ENCODE results near the gene RAD18. TPM values are rescaled to one million over a fixed set of nuclear protein-coding genes. Genes with fewer than 3 reads are reported as not detected.
A peak's percentile ranks its signal among the peaks of the same experiment; 100 is the strongest.

Gene RAD18
- polyA plus RNA-seq, 4 donors, result 5.5 to 16.3 (median 8.1) TPM

DNA sequence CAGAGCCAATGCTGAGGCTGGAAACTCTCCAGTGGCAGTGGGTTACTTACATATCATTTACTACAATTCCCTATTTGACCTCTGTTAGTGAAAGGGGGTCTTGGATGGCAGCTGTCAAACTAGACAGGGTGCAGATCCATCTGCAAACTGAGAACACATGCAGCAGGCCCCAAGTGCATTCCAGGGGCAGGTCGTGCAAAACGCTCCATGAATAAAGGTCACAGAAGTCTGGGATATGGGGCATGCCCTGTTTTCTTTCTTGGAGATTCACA is 25.0 kb upstream of the RAD18 start:
- Histone ChIP-seq H3K36me3 (ENCODE audit: control insufficient read depth in 3 of 3, insufficient read depth in 2 of 3, low read depth in 1 of 3, low read length in 3 of 3) (peaks cover 0 to 2% (median 0%) of the 10 kb centered on the region in 3 donors), H3K27me3 (ENCODE audit: control insufficient read depth in 3 of 3, insufficient read depth in 3 of 3, low read length in 3 of 3) (no peaks in the 10 kb centered on the region), H3K4me1 (ENCODE audit: control insufficient read depth in 3 of 3, insufficient read depth in 2 of 3, low read depth in 1 of 3, low read length in 2 of 3) (peaks cover 4 to 8% (median 4%) of the 10 kb centered on the region in 3 donors), H3K27ac (ENCODE audit: low read depth in 1 of 3, low read length in 2 of 3) (no peak overlapping the region), H3K4me3 (ENCODE audit: low read depth in 1 of 3, low read length in 3 of 3) (no peak overlapping the region), H3K9me3 (ENCODE audit: control insufficient read depth in 2 of 2, insufficient read depth in 1 of 2, low read depth in 1 of 2, low read length in 1 of 2) (no peaks in the 10 kb centered on the region)
- DNase-seq (no peak), FAIRE-seq (no peak)
- WGBS, 3 donors, result 48 to 61% (median 52%) methylated on average over 2 of the region's 2 CpGs

DNA sequence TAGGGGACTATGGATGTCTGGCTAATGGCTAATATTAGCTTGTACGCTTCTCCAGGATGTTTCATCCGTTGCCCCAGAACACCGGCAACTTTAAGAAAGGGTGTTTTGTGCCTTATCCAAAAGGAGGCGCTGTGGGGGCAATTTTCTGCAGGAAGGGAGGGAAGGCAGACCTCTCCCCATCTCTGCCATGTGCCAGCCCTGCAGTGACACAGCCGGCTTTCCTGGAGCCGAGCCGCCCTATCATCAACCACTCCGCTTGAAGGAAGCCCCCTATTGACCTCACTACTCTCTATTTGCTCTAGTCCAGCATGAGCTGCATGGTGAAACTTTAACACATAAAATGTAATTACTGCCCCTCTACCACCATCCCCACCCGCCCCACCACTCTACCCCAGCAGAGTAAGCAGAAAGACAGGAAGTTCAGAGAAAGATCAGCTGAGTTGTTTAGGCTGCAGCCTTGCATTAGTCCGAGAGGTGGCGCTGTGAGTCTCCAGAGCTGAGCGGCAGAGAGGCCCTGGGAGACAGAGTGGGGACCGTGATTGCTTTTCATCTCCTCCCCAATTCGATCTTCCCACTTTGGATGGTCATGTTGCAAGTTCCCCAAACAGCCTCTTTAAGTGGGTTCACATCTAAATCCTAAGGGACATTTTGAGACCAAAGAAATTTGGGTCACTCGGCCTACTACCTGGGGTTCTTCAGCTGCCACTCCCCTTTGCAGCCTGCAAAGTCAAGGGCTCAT is 24.5 kb upstream of the RAD18 start:
- 32 to 62% (median 44%) methylated on average over 15 of the region's 15 CpGs for WGBS, 3 donors
- H3K4me1 ChIP-seq (ENCODE audit: control insufficient read depth in 3 of 3, insufficient read depth in 2 of 3, low read depth in 1 of 3, low read length in 2 of 3), result peaks cover 4 to 8% (median 7%) of the 10 kb centered on the region in 3 donors
- H3K27me3 ChIP-seq (ENCODE audit: control insufficient read depth in 3 of 3, insufficient read depth in 3 of 3, low read length in 3 of 3), result no peaks in the 10 kb centered on the region
- no peak for FAIRE-seq
- no peak overlapping the region for H3K27ac ChIP-seq (ENCODE audit: low read depth in 1 of 3, low read length in 2 of 3)
- no peaks in the 10 kb centered on the region for H3K36me3 ChIP-seq (ENCODE audit: control insufficient read depth in 3 of 3, insufficient read depth in 2 of 3, low read depth in 1 of 3, low read length in 3 of 3)
- H3K4me3 ChIP-seq (ENCODE audit: low read depth in 1 of 3, low read length in 3 of 3), result no peak overlapping the region
- peak; percentile 28 to 80 for DNase-seq
- H3K9me3 ChIP-seq (ENCODE audit: control insufficient read depth in 2 of 2, insufficient read depth in 1 of 2, low read depth in 1 of 2, low read length in 1 of 2), result no peaks in the 10 kb centered on the region

- DNase-seq (no peak), FAIRE-seq (no peak)
- Histone ChIP-seq H3K4me1 (ENCODE audit: control insufficient read depth in 3 of 3, insufficient read depth in 2 of 3, low read depth in 1 of 3, low read length in 2 of 3) (peaks cover 4 to 8% (median 7%) of the 10 kb centered on the region in 3 donors), H3K27me3 (ENCODE audit: control insufficient read depth in 3 of 3, insufficient read depth in 3 of 3, low read length in 3 of 3) (no peaks in the 10 kb centered on the region), H3K27ac (ENCODE audit: low read depth in 1 of 3, low read length in 2 of 3) (no peak overlapping the region), H3K4me3 (ENCODE audit: low read depth in 1 of 3, low read length in 3 of 3) (no peak overlapping the region), H3K36me3 (ENCODE audit: control insufficient read depth in 3 of 3, insufficient read depth in 2 of 3, low read depth in 1 of 3, low read length in 3 of 3) (no peaks in the 10 kb centered on the region), H3K9me3 (ENCODE audit: control insufficient read depth in 2 of 2, insufficient read depth in 1 of 2, low read depth in 1 of 2, low read length in 1 of 2) (no peaks in the 10 kb centered on the region)
- WGBS, 3 donors, result 78 to 87% (median 83%) methylated on average over 6 of the region's 6 CpGs
These were observed 24.0 kb upstream of the RAD18 start for GRCh38 chr3:8987226-8987625.

- no peaks in the 10 kb centered on the region for H3K9me3 ChIP-seq (ENCODE audit: control insufficient read depth in 2 of 2, insufficient read depth in 1 of 2, low read depth in 1 of 2, low read length in 1 of 2)
- no peaks in the 10 kb centered on the region for H3K27me3 ChIP-seq (ENCODE audit: control insufficient read depth in 3 of 3, insufficient read depth in 3 of 3, low read length in 3 of 3)
- no peak overlapping the region for H3K27ac ChIP-seq (ENCODE audit: low read depth in 1 of 3, low read length in 2 of 3)
- no peak overlapping the region for H3K4me3 ChIP-seq (ENCODE audit: low read depth in 1 of 3, low read length in 3 of 3)
- no peaks in the 10 kb centered on the region for H3K36me3 ChIP-seq (ENCODE audit: control insufficient read depth in 3 of 3, insufficient read depth in 2 of 3, low read depth in 1 of 3, low read length in 3 of 3)
- peaks cover 4 to 8% (median 7%) of the 10 kb centered on the region in 3 donors for H3K4me1 ChIP-seq (ENCODE audit: control insufficient read depth in 3 of 3, insufficient read depth in 2 of 3, low read depth in 1 of 3, low read length in 2 of 3)
- DNase-seq, result no peak
- 84 to 88% (median 86%) methylated on average over 6 of the region's 6 CpGs for WGBS, 3 donors
- FAIRE-seq, result no peak
These were observed 23.5 kb upstream of the RAD18 start for GRCh38 chr3:8986741-8987140.

DNA sequence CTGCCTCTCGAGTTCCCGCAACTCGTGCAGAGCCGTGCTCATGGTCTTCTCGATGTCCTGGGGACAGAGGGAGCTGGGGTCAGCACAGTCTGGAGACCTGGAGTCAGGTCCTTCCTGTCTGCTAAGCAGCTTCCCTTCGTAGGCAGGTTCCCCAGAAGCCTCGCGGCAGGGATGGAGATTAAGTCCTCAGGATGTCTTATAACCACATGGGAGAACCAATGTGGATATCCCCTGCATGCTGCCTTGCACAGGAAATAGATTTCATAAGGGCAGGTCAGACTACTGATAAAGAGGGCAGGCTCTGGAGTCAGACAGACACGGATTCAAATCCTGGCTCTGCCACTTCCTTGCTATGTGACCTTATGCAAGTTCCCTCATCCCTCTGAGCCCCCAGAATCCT is 22.6 kb upstream of the RAD18 start:
- Histone ChIP-seq H3K9me3 (ENCODE audit: control insufficient read depth in 2 of 2, insufficient read depth in 1 of 2, low read depth in 1 of 2, low read length in 1 of 2) (no peaks in the 10 kb centered on the region), H3K4me1 (ENCODE audit: control insufficient read depth in 3 of 3, insufficient read depth in 2 of 3, low read depth in 1 of 3, low read length in 2 of 3) (peaks cover 4 to 11% (median 8%) of the 10 kb centered on the region in 3 donors), H3K4me3 (ENCODE audit: low read depth in 1 of 3, low read length in 3 of 3) (no peak overlapping the region), H3K27me3 (ENCODE audit: control insufficient read depth in 3 of 3, insufficient read depth in 3 of 3, low read length in 3 of 3) (no peaks in the 10 kb centered on the region), H3K36me3 (ENCODE audit: control insufficient read depth in 3 of 3, insufficient read depth in 2 of 3, low read depth in 1 of 3, low read length in 3 of 3) (no peaks in the 10 kb centered on the region), H3K27ac (ENCODE audit: low read depth in 1 of 3, low read length in 2 of 3) (no peak overlapping the region)
- no peak for FAIRE-seq
- 90 to 94% (median 93%) methylated on average over 9 of the region's 9 CpGs for WGBS, 3 donors
- no peak for DNase-seq

GRCh38 chr3:8985411-8985831 is 22.1 kb upstream of the RAD18 start:
- 95 to 97% (median 96%) methylated on average over 33 to 37 of the region's 37 CpGs for WGBS, 3 donors
- no peaks in the 10 kb centered on the region for H3K27me3 ChIP-seq (ENCODE audit: control insufficient read depth in 3 of 3, insufficient read depth in 3 of 3, low read length in 3 of 3)
- FAIRE-seq (no peak), DNase-seq (no peak)
- H3K4me1 ChIP-seq (ENCODE audit: control insufficient read depth in 3 of 3, insufficient read depth in 2 of 3, low read depth in 1 of 3, low read length in 2 of 3), result peaks cover 4 to 11% (median 8%) of the 10 kb centered on the region in 3 donors
- no peak overlapping the region for H3K4me3 ChIP-seq (ENCODE audit: low read depth in 1 of 3, low read length in 3 of 3)
- H3K36me3 ChIP-seq (ENCODE audit: control insufficient read depth in 3 of 3, insufficient read depth in 2 of 3, low read depth in 1 of 3, low read length in 3 of 3), result no peaks in the 10 kb centered on the region
- H3K27ac ChIP-seq (ENCODE audit: low read depth in 1 of 3, low read length in 2 of 3), result no peak overlapping the region
- H3K9me3 ChIP-seq (ENCODE audit: control insufficient read depth in 2 of 2, insufficient read depth in 1 of 2, low read depth in 1 of 2, low read length in 1 of 2), result no peaks in the 10 kb centered on the region

GRCh38 chr3:8984526-8984925 is 21.3 kb upstream of the RAD18 start:
- H3K27me3 ChIP-seq (ENCODE audit: control insufficient read depth in 3 of 3, insufficient read depth in 3 of 3, low read length in 3 of 3), result no peaks in the 10 kb centered on the region
- peaks cover 4 to 11% (median 8%) of the 10 kb centered on the region in 3 donors for H3K4me1 ChIP-seq (ENCODE audit: control insufficient read depth in 3 of 3, insufficient read depth in 2 of 3, low read depth in 1 of 3, low read length in 2 of 3)
- H3K4me3 ChIP-seq (ENCODE audit: low read depth in 1 of 3, low read length in 3 of 3), result no peak overlapping the region
- no peaks in the 10 kb centered on the region for H3K36me3 ChIP-seq (ENCODE audit: control insufficient read depth in 3 of 3, insufficient read depth in 2 of 3, low read depth in 1 of 3, low read length in 3 of 3)
- H3K9me3 ChIP-seq (ENCODE audit: control insufficient read depth in 2 of 2, insufficient read depth in 1 of 2, low read depth in 1 of 2, low read length in 1 of 2), result peaks cover 0 to 3% of the 10 kb centered on the region in 2 donors
- DNase-seq (no peak), FAIRE-seq (no peak)
- no peak overlapping the region for H3K27ac ChIP-seq (ENCODE audit: low read depth in 1 of 3, low read length in 2 of 3)
- 78 to 88% (median 86%) methylated on average over 7 of the region's 7 CpGs for WGBS, 3 donors

- H3K4me3 ChIP-seq (ENCODE audit: low read depth in 1 of 3, low read length in 3 of 3), result no peak overlapping the region
- FAIRE-seq, result no peak
- H3K9me3 ChIP-seq (ENCODE audit: control insufficient read depth in 2 of 2, insufficient read depth in 1 of 2, low read depth in 1 of 2, low read length in 1 of 2), result peaks cover 0 to 7% of the 10 kb centered on the region in 2 donors
- WGBS, 3 donors, result 75 to 84% (median 78%) methylated on average over 6 of the region's 6 CpGs
- peaks cover 4 to 11% (median 8%) of the 10 kb centered on the region in 3 donors for H3K4me1 ChIP-seq (ENCODE audit: control insufficient read depth in 3 of 3, insufficient read depth in 2 of 3, low read depth in 1 of 3, low read length in 2 of 3)
- no peaks in the 10 kb centered on the region for H3K27me3 ChIP-seq (ENCODE audit: control insufficient read depth in 3 of 3, insufficient read depth in 3 of 3, low read length in 3 of 3)
- peak overlapping the region in 1 of 3 donors; percentile 38 for H3K27ac ChIP-seq (ENCODE audit: low read depth in 1 of 3, low read length in 2 of 3)
- no peaks in the 10 kb centered on the region for H3K36me3 ChIP-seq (ENCODE audit: control insufficient read depth in 3 of 3, insufficient read depth in 2 of 3, low read depth in 1 of 3, low read length in 3 of 3)
- DNase-seq, result no peak
These were observed 20.8 kb upstream of the RAD18 start for GRCh38 chr3:8984081-8984480.

DNA sequence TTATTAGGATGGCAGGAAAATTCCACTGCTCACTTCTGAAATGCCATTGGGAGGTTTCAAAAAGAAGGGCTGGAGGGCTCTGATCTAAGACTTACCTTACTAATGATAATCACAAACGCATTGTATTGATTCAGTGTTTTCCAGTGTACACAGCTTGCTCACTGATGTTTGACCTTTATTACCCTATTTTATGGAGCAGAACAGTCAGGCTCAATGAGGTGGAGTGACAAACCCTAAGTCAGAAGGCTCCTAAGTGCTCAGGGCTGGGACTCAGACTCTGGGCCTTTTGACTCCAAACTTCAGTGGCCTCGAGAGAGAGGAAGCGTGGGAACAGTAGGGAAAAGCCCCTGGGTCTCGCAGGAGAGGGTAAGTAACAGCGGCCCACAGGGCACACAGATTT is 20.3 kb upstream of the RAD18 start:
- Histone ChIP-seq H3K9me3 (ENCODE audit: control insufficient read depth in 2 of 2, insufficient read depth in 1 of 2, low read depth in 1 of 2, low read length in 1 of 2) (peaks cover 0 to 11% of the 10 kb centered on the region in 2 donors), H3K27ac (ENCODE audit: low read depth in 1 of 3, low read length in 2 of 3) (peak overlapping the region in 1 of 3 donors; percentile 38), H3K27me3 (ENCODE audit: control insufficient read depth in 3 of 3, insufficient read depth in 3 of 3, low read length in 3 of 3) (no peaks in the 10 kb centered on the region), H3K4me3 (ENCODE audit: low read depth in 1 of 3, low read length in 3 of 3) (no peak overlapping the region), H3K4me1 (ENCODE audit: control insufficient read depth in 3 of 3, insufficient read depth in 2 of 3, low read depth in 1 of 3, low read length in 2 of 3) (peaks cover 4 to 11% (median 8%) of the 10 kb centered on the region in 3 donors), H3K36me3 (ENCODE audit: control insufficient read depth in 3 of 3, insufficient read depth in 2 of 3, low read depth in 1 of 3, low read length in 3 of 3) (no peaks in the 10 kb centered on the region)
- peak in 1 of 2 donors; percentile 72 for DNase-seq
- no peak for FAIRE-seq
- 59 to 81% (median 68%) methylated on average over 5 of the region's 5 CpGs for WGBS, 3 donors
